GM21529 (cell line): ENCODE results near the gene OR9Q1.

ENCODE experiments used
- ATAC-seq: cut with Tn5 transposase; IDR thresholded peaks from one replicate; pipeline ENCODE4 v1.9.1; 2021; ENCODE audit not compliant: unreplicated experiment

The OR9Q1 gene

DNA sequence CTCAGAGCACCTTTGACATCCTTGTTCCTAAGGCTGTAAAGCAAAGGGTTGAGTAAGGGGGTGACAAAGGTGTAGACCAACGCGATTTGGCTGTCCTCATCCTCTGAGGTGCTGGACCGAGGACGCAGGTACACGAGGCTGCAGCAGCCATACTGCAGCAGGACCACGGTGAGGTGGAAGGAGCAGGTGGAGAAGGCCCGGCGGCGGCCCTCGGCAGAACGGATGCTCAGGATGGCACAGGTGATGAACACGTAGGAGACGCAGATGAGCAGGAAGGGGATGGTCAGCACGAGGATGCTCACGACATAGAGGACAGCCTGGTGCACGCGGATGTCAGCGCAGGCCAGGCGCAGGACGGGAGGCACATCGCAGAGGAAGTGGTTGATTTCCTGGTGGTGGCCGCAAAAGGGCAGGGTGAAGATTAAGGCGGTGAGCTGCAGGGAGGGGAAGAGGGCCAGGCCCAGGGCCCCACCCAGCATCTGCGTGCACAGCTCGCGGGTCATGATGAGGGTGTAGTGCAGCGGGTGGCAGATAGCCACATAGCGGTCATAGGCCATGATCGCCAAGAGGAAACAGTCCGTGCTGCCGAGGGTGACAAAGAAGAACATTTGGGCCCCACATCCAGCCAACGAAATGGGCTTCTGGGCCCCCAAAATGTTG, 204.4 kb downstream of the OR9Q1 start:
- no peak for ATAC-seq
